Hepatocyte (in vitro differentiated cells): ENCODE measurements around the gene PGAP3.

Source experiments
- EZH2 ChIP-seq: fragments of 200-600 bp; sonication (generic); IDR thresholded peaks from 2 replicates; pipeline ENCODE4 v1.6.1; 2016; ENCODE audit warnings: antibody characterized with exemption, mild to moderate bottlenecking, borderline replicate concordance
- EZH2phosphoT487 ChIP-seq: fragments of 200-600 bp; sonication (generic); IDR thresholded peaks from one replicate; pipeline ENCODE4 v1.6.1; 2018; ENCODE audit warnings: antibody characterized with exemption, mild to moderate bottlenecking, low read depth, moderate library complexity; ENCODE audit not compliant: unreplicated experiment, severe bottlenecking
- TF ChIP-seq, protein P1 (sequence below): fragments of 200-600 bp; sonication (generic); IDR thresholded peaks from 2 replicates; pipeline ENCODE4 v1.5.1; 2016; ENCODE audit warnings: antibody characterized with exemption, mild to moderate bottlenecking; ENCODE audit not compliant: poor library complexity

DNA sequence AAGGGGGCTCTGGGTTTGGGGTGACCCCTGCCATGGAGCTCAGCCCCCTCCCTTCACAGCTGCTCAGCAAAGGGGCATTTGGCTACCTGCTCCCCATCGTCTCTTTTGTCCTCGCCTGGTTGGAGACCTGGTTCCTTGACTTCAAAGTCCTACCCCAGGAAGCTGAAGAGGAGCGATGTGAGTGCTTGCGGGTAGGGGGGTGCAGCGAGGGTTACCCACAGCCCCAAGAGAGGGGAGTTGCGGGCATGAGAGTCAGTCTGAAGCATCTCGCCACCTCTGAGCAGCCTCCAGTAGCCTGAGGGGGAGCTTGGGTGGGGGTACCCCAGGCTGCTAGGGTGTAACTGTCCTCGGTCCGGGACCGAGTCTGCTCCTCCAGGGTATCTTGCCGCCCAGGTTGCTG is 29.5 kb downstream of the PGAP3 start:
- TF ChIP-seq, protein P1, sequence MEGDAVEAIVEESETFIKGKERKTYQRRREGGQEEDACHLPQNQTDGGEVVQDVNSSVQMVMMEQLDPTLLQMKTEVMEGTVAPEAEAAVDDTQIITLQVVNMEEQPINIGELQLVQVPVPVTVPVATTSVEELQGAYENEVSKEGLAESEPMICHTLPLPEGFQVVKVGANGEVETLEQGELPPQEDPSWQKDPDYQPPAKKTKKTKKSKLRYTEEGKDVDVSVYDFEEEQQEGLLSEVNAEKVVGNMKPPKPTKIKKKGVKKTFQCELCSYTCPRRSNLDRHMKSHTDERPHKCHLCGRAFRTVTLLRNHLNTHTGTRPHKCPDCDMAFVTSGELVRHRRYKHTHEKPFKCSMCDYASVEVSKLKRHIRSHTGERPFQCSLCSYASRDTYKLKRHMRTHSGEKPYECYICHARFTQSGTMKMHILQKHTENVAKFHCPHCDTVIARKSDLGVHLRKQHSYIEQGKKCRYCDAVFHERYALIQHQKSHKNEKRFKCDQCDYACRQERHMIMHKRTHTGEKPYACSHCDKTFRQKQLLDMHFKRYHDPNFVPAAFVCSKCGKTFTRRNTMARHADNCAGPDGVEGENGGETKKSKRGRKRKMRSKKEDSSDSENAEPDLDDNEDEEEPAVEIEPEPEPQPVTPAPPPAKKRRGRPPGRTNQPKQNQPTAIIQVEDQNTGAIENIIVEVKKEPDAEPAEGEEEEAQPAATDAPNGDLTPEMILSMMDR, result no peak
- TF ChIP-seq EZH2 (no peak), EZH2phosphoT487 (no peak)
